Left kidney (tissue), 2 donors: ENCODE measurements around the gene ZNF440. TPM values are rescaled to one million over a fixed set of nuclear protein-coding genes. Genes with fewer than 3 reads are reported as not detected.
A peak's percentile ranks its signal among the peaks of the same experiment; 100 is the strongest.
"Not testable (repeated sequence)": the region's sequence is repeated elsewhere in the genome, so short reads cannot be mapped to it uniquely, and the experiment has no call there.

ENCODE experiments used
- DNase-seq: peaks from one replicate; pipeline ENCODE4 v3.0.0-alpha.2; 2013
- polyA plus RNA-seq: library from polyadenylated mRNA; unstranded; fragments of 120-200 nt; gene quantifications from one replicate; pipeline ENCODE4 v1.2.1, GENCODE V29; 2013; ENCODE audit not compliant: insufficient read length

Gene ZNF440
- polyA plus RNA-seq, 1 donor = 28.8 TPM

DNA sequence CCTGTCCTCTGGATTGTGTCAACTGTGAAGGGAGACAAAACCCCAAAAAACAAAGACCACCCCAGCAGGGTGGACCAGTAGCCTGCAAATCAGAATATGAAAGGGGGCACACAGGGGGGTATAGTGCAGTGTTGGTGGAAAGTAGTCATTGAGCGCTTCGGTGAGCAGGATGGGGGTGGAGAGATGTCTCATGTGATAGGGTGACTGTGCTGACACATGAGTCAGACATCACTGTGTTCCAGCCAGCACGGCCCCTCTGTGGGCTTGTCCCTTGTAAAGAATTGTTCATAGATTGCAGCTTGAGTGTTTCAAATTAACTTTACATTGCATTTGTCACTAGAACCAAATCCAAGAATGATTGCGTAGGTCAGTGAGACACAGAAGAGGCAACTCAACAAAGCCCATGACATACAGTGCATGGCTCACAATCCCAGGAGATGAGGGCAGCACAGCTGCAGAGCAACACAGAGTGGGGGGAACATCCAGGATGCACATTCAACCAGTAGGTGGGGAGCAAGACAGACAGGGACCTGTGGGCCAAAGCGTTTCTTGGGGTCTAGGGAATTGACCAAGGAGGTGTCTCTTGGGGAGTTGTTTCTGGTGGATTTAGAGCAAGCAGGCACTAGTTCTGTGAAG, 7.5 kb downstream of the ZNF440 start:
- no peak for DNase-seq

DNA sequence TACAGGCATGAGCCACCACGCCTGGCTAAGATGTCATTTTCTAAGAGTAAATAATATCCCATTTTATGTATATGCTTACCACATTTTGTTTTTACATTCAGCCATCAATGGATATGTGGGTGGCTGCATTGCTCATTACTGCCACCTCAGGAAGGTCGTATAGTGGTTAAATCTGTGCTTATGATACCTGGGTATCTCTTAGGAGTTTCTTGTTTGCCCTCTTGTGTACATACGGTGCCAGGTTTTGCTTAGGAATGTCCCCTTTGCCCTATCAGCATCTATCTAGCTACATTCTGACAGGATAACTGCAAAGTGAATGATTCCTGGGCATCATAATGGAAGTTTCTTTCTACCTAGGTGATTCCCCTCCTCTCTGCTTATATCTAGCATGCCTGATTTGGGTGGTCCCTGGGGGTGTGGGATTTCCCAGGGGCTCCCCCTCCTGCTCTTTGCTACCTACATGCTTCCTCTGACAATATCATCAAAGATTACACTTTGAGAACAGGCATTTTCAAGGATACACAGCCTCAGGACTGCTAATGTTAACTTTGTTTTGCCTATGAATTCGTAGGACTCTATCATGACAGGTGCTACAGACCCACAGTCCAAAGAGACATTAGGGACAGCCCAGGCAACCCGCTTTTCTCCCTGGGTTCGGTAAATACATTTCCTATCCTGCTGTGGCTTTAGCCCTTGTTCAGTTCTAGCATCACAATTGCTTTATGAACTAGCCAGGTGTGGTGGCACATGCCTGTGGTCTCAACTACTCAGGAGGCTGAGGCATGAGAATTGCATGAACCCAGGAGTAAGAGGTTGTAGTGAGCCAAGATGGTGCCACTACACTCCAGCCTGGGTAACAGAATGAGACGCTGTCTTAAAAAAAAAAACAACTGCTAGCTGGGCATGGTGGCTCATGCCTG, 15.1 kb downstream of the ZNF440 start:
- not testable (repeated sequence) for DNase-seq

DNA sequence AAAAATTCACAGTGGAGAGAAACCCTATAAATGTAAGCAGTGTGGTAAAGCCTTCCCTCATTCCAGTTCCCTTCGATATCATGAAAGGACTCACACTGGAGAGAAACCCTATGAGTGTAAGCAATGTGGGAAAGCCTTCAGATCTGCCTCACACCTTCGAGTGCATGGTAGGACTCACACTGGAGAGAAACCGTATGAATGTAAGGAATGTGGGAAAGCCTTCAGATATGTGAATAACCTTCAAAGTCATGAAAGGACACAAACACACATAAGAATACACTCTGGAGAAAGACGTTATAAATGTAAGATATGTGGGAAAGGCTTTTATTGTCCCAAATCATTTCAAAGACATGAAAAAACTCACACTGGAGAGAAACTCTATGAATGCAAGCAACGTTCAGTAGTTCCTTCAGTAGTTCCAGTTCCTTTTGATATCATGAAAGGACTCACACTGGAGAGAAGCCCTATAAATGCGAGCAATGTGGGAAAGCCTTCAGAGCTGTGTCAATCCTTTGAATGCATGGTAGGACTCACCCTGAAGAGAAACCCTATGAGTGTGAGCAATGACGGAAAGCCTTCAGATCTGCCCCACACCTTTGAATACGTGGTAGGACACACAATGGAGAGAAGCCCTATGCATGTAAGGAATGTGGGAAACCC, 18.3 kb downstream of the ZNF440 start:
- no peak for DNase-seq

DNA sequence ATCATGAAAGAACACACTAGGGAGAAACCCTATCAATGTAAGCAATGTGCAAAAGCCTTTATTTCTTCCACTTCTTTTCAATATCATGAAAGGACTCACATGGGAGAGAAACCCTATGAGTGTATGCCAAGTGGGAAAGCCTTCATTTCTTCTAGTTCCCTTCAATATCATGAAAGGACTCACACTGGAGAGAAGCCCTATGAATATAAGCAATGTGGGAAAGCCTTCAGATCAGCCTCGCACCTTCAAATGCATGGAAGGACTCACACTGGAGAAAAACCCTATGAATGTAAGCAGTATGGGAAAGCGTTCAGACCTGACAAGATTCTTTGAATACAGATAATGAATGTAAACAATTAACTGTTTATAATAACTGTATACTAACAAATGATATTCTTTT, 19.5 kb downstream of the ZNF440 start:
- DNase-seq = no peak

DNA sequence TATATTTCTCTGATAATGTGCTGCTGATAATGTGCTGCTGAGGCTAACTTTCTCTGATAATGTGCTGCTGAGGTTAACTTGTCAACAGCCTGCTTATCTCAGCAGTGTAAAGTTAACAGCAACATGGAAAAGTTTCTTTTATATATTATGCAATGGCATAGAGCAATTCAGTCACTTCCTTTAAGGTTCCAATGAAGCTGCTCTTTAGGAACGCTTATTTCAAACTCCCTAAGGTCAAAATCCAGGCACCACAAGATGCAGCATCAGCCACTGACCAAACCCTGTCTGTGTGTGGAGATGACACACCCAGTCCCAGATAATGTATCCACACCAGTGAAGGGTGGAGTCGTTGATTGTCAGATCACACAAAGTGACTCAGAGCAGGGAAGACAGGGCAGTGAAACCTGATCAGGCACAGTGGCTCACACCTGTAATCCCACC, 21.6 kb downstream of the ZNF440 start:
- DNase-seq = not testable (repeated sequence)

DNA sequence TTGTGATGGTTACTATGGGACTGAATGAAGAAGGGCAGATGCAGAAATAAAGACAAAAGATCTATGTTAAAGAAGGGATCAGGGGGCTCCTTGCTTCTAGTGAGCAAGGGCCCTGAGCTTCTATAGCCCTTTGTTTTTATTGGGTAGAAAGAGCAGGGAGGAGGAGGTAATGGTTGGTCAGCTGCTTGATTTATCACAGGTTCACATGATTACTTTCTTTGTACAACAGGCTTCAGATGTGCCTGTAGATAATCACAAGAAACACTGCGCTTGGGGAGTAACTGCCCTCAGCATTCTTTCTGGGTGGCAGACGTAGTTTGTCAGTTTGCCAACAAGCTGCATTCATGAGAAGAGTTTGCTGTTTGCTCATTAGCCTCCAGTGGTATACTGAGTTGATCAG, 29.6 kb downstream of the ZNF440 start:
- peak; percentile 64 for DNase-seq

DNA sequence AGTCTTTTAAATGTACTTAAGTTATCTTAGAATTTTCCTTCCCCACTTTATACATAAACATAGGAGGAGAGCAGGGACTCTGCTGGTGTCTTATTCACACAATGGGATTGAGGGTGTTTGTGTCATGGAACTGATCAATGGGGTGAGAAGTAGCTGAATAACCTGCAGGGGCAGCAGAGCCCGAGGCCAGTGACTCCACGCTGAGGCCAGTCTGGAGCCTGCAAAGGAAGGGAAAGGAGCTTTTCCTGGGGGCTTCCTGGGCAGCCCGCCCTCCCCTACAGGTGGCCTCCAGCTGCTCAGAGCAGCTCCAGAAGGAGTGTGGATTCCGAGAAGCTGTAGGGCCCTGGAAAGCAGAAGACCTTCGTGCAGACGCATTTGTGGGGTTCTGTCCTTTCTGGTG, 33.5 kb downstream of the ZNF440 start:
- not testable (repeated sequence) for DNase-seq

DNA sequence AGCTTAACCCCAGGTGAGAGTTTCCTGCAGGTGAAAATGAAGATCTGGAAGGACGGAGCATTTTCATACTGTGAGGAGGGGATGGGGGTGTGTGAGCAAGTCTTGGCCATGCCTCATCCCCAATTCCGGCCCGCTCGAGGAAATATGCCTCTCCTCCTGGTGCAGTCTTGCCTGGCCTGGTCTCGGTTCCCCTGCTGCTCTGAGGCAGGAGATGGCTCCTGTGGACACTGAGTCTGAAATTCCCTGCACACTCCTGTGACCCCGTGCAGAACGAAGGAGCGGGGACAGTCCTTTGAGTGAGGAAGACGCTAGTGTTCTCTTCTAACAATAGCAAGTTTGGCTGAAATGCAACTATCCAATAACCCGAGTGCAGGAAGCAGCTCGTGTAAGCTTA, 34.1 kb downstream of the ZNF440 start:
- no peak for DNase-seq

DNA sequence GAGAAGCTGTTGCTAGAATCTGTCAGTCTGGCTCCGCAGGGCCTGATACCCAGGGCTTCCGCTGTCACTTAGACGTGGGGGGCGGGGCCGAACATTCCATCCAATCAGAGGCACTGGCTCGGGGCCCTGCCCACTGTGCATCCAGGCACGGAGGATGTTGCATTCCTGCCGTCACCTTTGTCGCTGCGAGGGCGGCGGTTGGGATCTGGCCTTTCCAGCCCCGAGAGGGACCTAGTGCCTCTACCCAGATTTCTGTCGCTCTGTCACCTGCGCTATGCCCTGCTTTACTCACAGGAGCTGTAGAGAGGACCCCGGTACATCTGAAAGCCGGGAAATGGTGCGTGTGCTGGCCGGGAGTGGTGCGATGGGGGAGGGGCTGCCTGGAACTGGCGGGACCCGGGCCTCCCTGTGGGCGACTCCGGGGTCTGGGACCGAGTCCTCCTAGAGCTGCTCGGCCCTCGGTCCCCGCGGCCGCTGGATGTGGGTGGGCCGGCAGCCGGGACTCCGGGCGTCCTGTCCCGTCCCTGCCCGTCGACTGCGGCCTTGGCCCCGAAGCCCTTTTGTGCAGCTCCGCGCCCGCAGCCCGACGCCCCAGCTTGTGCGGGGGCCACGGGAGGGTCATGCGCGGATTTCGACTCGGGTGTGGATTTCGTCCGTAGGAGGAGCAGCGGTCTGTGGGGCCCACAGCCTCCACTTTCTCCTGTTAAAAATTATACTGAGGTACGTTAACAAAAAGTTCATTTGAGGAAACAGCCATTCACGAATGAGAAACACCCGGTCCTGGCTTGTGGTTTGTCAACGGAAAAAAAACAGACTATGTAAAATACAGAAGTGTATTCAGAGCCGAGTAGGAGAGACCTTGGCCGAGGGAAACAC, 34.8 kb downstream of the ZNF440 start, which contains the start of gene ZNF439:
TSS of gene ZNF439 (plus strand) at position 133 of the 876 bp plus-strand sequence. CDS start at position 275, 142 bp downstream.
- DNase-seq = peak; percentile 93

DNA sequence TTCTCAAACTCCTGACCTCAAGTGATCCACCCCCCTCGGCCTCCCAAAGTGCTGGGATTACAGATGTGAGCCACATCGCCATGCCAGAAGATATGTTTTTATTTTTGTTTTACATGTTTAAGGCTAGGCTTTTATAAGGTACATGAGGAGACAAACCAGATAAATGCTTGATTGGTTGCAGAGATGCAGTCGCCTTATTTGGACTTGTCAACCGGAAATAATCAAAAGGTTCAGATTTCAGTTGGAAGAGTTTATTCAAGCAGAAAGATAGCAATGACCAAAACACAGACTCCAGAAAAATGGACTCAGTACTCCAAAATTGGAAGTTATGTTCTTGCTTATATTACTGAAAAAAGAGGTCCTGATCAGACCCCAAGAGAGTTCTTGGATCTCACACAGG, 36.2 kb downstream of the ZNF440 start:
- not testable (repeated sequence) for DNase-seq

DNA sequence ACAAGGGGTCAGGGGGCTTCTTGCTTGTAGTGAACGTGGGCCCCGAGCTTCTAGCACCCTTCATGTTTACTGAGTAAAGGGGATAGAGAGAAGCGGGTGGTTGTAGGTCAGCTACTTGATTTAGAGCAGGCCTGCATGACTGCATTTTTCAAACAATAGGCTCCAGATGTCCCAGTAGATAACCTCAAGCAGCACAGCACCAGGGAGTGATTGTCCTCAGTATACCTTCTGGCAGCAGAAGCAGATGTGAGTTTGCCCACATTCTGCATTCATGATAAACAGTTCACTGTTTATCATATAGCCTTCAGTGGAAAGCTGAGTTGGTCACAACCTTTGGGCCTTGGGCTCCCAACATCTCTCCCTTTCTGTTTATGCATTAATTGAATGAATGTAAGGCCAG, 39.3 kb downstream of the ZNF440 start:
- no peak for DNase-seq

DNA sequence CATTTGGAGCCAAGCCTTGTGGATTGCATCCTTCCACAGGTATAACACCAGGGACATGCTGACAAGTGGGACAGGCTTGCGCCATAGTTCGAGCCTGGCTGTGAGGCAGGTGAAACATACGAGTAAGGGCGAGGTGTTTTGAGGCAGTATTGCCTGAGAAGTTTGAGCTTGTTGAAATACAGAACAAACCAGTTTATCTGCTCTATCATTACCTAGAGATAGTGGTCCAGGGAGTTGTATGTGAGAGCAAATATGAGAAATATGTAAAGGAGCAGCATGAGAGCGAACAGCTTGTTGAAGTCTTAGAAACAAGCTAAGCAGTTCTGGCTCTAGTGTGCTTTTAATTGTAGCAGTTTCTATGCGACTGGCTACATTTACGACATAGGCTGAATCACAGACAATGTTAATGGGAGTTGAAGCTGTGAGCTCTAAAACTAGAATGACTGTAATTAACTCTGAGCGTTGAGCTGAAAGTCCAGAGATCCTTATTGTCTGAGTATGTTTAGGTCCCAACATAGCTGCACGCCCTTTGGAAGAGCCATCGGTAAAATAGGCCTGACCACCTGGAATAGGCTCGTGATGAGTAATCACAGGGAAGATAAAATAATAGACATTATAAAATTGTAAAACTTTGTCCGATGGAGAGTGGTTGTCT, 42.6 kb downstream of the ZNF440 start:
- DNase-seq = no peak

DNA sequence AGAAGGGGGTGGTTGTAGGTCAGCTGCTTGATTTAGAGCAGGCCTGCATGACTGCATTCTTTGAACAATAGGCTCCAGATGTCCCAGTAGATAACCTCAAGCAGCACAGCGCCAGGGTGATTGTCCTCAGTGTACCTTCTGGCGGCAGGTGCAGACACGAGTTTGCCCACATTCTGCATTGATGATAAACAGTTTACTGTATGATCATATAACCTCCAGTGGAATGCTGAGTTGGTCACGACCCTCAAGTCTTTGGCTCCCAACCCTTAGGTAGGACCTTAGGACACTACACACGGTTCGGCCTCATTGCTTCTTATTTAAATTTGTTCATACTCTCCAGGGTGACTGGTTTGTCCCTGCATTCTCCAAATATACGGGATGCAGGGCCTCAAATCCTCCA, 46.6 kb downstream of the ZNF440 start:
- DNase-seq = no peak

DNA sequence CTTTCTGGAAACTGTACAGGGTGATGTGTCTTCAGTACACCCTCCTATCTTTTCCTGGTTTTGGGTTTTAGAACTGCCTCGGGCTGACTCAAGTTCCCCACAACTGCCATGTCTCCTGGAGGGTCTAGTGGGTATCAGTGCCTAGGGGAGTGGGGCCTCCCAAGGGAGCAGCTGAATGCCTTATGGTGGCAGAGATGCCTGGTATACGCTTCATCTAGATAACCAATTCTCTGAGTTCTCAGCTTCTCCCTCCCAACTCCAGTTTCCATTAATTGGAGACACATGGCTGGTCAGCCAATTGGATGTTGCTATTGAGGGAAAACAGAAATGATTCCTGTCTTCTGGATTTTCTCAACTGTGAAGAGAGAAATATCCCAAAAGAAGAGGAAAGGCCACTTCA, 47.2 kb downstream of the ZNF440 start:
- DNase-seq = no peak

DNA sequence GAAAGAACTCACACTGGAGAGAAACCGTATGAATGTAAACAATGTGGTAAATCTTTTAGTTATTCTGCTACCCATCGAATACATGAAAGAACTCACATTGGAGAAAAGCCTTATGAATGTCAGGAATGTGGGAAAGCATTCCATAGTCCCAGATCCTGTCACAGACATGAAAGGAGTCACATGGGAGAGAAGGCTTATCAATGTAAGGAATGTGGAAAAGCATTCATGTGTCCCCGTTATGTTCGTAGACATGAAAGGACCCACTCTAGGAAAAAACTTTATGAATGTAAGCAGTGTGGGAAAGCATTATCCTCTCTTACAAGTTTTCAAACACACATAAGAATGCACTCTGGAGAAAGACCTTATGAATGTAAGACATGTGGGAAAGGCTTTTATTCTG, 53.7 kb downstream of the ZNF440 start:
- not testable (repeated sequence) for DNase-seq

DNA sequence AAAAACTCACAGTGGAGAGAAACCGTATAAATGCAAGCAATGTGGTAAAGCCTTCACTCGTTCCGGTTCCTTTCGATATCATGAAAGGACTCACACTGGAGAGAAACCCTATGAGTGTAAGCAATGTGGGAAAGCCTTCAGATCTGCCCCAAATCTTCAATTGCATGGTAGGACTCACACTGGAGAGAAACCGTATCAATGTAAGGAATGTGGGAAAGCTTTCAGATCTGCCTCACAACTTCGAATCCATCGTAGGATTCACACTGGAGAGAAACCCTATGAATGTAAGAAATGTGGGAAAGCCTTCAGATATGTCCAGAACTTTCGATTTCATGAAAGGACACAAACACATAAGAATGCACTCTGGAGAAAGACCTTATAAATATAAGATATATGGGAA, 54.1 kb downstream of the ZNF440 start:
- no peak for DNase-seq

DNA sequence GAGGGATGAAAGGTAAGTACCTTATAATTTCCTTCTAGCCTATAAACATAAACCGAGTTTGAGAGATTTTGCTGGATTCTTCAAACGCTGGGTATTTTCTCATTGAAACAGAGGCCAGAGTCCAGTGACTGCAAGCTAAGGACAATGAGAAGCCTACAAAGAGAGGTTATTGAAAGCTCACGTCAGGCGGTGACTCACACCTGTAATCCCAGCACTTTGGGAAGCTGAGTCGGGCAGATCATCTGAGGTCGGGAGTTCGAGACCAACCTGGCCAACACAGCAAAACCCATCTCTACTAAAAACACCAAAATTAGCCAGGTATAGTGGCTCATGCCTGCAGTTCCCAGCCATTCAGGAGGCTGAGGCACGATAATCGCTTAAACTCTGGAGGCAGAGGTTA, 58.6 kb downstream of the ZNF440 start:
- DNase-seq = no peak

DNA sequence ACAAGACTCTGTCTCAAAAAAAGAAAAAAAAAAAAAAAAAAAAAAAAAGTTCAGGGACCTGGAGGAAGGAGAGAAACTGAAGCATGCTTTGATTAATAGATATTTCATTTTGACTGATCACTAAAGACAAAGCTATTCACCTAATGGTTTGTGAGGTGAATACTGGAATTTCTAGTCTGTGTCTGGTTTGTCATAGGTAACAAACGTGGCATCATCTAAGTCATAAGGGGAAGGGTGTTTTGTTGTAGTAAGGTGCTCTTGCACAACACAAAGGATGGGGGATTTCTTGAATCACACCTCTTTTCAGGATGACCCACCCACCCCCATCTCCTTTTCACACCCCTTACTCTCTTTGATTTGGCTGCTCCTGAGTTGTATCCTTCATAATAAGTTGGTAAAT, 59.7 kb downstream of the ZNF440 start:
- no peak for DNase-seq

DNA sequence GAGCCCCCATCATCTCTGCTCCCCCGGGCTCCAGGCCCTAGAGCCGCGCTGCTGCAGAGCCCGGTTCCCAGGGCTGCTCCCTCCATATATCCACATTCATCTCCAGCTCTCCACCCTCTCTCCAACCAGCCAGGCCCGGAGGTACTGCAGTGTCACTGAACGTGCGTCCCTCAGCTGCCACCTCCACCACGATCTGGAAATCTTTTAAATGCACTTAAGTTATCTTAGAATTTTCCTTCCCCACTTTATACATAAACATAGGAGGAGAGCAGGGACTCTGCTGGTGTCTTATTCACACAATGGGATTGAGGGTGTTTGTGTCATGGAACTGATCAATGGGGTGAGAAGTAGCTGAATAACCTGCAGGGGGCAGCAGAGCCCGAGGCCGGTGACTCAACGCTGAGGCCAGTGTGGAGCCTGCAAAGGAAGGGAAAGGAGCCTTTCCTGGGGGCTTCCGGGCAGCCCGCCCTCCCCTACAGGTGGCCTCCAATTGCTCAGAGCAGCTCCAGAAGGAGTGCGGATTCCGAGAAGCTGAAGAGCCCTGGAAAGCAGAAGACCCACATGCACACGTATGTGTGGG, 65.7 kb downstream of the ZNF440 start:
- DNase-seq = not testable (repeated sequence)

DNA sequence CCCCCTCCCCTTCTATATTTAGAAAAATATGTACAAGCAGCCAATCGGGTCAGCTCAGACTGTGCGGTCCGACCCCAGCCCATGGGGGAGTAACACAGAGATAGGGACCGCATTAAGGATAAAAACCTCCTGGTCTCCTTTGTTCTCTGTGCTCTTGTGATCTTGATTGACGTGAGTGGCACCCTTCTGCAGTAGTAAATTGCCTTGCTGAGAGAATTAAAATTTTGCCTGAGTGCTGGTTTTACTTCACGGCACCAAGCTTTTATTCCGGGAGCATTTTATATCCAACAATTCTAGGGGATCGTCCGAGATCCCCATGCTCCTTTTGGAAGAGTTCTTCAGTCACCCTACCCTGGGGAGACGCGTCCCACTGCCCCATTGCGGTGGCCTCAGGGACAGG, 66.5 kb downstream of the ZNF440 start:
- DNase-seq = no peak
